ENCODE data around the gene GSPT1. TPM values are rescaled to one million over a fixed set of nuclear protein-coding genes. Genes with fewer than 3 reads are reported as not detected.

GSPT1 gene
- total and polyA plus RNA-seq, 2 experiments from 2014 or later, result 126 to 146 TPM

DNA sequence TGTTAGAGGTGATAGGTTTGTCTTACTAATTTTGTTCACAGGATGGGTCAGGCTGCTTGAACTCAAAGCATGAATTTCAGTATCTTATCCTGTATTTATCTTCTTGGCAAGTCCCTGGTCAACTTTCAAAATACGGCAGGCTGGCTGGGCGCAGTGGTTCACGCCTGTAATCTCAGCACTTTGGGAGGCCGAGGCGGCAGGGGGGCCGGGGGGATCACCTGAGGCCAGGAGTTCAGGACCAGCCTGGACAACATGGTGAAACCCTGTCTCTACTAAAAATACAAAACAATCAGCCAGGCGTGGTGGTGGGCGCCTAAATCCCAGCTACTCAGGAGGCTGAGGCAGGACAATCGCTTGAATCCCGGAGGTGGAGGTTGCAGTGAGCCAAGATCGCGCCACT, 39.5 kb downstream of the GSPT1 start (continued):
- TF ChIP-seq, protein P1, sequence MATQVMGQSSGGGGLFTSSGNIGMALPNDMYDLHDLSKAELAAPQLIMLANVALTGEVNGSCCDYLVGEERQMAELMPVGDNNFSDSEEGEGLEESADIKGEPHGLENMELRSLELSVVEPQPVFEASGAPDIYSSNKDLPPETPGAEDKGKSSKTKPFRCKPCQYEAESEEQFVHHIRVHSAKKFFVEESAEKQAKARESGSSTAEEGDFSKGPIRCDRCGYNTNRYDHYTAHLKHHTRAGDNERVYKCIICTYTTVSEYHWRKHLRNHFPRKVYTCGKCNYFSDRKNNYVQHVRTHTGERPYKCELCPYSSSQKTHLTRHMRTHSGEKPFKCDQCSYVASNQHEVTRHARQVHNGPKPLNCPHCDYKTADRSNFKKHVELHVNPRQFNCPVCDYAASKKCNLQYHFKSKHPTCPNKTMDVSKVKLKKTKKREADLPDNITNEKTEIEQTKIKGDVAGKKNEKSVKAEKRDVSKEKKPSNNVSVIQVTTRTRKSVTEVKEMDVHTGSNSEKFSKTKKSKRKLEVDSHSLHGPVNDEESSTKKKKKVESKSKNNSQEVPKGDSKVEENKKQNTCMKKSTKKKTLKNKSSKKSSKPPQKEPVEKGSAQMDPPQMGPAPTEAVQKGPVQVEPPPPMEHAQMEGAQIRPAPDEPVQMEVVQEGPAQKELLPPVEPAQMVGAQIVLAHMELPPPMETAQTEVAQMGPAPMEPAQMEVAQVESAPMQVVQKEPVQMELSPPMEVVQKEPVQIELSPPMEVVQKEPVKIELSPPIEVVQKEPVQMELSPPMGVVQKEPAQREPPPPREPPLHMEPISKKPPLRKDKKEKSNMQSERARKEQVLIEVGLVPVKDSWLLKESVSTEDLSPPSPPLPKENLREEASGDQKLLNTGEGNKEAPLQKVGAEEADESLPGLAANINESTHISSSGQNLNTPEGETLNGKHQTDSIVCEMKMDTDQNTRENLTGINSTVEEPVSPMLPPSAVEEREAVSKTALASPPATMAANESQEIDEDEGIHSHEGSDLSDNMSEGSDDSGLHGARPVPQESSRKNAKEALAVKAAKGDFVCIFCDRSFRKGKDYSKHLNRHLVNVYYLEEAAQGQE (IDR thresholded peaks at IDR 0.05; ENCODE audit: unreplicated experiment), result no peak

DNA sequence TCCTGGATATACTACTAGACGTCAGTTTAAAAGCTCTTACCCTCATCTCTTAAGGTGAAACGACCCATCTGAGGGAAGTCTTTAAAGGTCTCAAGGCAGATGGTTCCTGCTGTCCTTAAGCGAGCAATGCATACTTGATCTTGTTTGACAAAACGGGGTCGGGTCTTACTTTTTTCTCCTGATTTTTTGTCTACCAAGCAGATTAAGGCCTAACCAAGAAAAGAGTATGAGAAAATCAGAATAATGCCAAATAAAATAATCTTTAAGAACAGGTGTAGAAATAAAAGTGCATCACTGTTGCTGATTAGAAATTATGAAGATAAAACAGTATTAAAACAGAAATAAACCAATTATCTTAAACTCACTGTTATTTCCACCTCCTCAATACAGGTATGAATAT, 40.0 kb downstream of the GSPT1 start:
- Histone ChIP-seq H3K79me2 (replicated peaks; ENCODE audit: insufficient read depth) (no peaks in the 10 kb centered on the region), H3K9me2 (ENCODE audit: insufficient read depth) (no peaks in the 10 kb centered on the region), H3K27ac (ENCODE audit: low read depth) (no peak overlapping the region), H4K20me1 (replicated peaks; ENCODE audit: insufficient read depth) (peaks cover 10% of the 10 kb centered on the region), H3K4me3 (no peak overlapping the region), H3K4me1 (ENCODE audit: insufficient read depth) (no peaks in the 10 kb centered on the region), H3K4me2 (no peak overlapping the region), H3K27me3 (ENCODE audit: insufficient read depth) (no peaks in the 10 kb centered on the region), H3K36me3 (ENCODE audit: insufficient read depth) (peaks cover 40% of the 10 kb centered on the region), H2AFZ (no peak overlapping the region), H3F3A (replicated peaks; ENCODE audit: low read depth) (0 out of 2 replicates have a peak, but pooled peaks cover 2% of the 10 kb centered on the region)
- TF ChIP-seq POLR2AphosphoS5 (IDR thresholded peaks at IDR 0.05; ENCODE audit: low read depth) (no peak), NANOG (IDR thresholded peaks at IDR 0.05; ENCODE audit: borderline replicate concordance) (no peak), CREB1 (CRISPR knock-in tag; IDR thresholded peaks at IDR 0.05; ENCODE audit: low read depth) (no peak), EZH2 (IDR thresholded peaks at IDR 0.05; ENCODE audit: low read depth, unreplicated experiment) (no peak), ZNF114 (CRISPR knock-in tag; IDR thresholded peaks at IDR 0.05) (no peak), STAT1 (IDR thresholded peaks at IDR 0.05; ENCODE audit: unreplicated experiment) (no peak), EZH2phosphoT487 (IDR thresholded peaks at IDR 0.05; ENCODE audit: unreplicated experiment) (no peak)
- H3K36me3 Mint-ChIP-seq (ENCODE audit: low read depth), result peaks cover 56% of the 10 kb centered on the region
- peaks cover 1% of the 10 kb centered on the region for H3K27me3 Mint-ChIP-seq (ENCODE audit: insufficient read depth, low read depth, poor library complexity)
- no peak overlapping the region for H3K27ac Mint-ChIP-seq
- ATAC-seq (no peak), DNase-seq (ENCODE audit: low spot score) (no peak)
- H3K9me3 Mint-ChIP-seq, result no peaks in the 10 kb centered on the region
- H3K4me1 Mint-ChIP-seq, result peaks cover 4% of the 10 kb centered on the region; the same call in 1 of the 3 replicates
- no peak overlapping the region for H3K4me3 Mint-ChIP-seq

DNA sequence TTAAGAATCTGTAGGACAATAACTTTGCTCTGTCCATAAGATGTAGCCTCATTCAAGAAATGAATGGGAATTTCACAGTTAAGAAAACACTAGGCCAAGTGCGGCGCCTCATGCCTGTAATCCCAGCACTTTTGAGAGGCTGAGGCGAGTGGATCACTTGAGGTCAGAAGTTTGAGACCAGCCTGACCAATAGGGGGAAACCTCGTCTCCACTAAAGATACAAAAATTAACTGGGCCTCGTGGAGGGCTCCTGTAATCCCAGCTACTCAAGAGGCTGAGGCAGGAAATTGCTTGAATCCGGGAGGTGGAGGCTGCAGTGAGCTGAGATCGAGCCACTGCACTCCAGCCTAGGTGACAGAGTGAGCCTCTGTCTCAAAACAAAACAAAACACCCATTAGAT, 44.6 kb downstream of the GSPT1 start:
- Histone ChIP-seq H4K20me1 (replicated peaks; ENCODE audit: insufficient read depth) (no peaks in the 10 kb centered on the region; the same call in 1 of the 2 replicates), H3K27me3 (ENCODE audit: insufficient read depth) (no peaks in the 10 kb centered on the region), H3K4me3 (no peak overlapping the region), H3K36me3 (ENCODE audit: insufficient read depth) (peaks cover 22% of the 10 kb centered on the region), H3K27ac (ENCODE audit: low read depth) (peak overlapping the region; percentile 3; the same call in 1 of the 2 replicates), H3K4me1 (ENCODE audit: insufficient read depth) (no peaks in the 10 kb centered on the region), H3F3A (replicated peaks; ENCODE audit: low read depth) (no peaks in the 10 kb centered on the region), H2AFZ (no peak overlapping the region), H3K4me2 (no peak overlapping the region), H3K9me2 (ENCODE audit: insufficient read depth) (no peaks in the 10 kb centered on the region), H3K79me2 (replicated peaks; ENCODE audit: insufficient read depth) (no peaks in the 10 kb centered on the region)
- ATAC-seq, result peak; percentile 86
- peak; percentile 78 for DNase-seq (ENCODE audit: low spot score)
- TF ChIP-seq POLR2AphosphoS5 (IDR thresholded peaks at IDR 0.05; ENCODE audit: low read depth), result no peak
- TF ChIP-seq, protein P2, sequence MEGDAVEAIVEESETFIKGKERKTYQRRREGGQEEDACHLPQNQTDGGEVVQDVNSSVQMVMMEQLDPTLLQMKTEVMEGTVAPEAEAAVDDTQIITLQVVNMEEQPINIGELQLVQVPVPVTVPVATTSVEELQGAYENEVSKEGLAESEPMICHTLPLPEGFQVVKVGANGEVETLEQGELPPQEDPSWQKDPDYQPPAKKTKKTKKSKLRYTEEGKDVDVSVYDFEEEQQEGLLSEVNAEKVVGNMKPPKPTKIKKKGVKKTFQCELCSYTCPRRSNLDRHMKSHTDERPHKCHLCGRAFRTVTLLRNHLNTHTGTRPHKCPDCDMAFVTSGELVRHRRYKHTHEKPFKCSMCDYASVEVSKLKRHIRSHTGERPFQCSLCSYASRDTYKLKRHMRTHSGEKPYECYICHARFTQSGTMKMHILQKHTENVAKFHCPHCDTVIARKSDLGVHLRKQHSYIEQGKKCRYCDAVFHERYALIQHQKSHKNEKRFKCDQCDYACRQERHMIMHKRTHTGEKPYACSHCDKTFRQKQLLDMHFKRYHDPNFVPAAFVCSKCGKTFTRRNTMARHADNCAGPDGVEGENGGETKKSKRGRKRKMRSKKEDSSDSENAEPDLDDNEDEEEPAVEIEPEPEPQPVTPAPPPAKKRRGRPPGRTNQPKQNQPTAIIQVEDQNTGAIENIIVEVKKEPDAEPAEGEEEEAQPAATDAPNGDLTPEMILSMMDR (conservative IDR thresholded peaks at IDR 0.05; ENCODE audit: low read depth in 2 of 2), result peak; percentile 46 to 51
- peaks cover 1% of the 10 kb centered on the region for H3K27me3 Mint-ChIP-seq (ENCODE audit: insufficient read depth, low read depth, poor library complexity)
- H3K9me3 Mint-ChIP-seq, result no peaks in the 10 kb centered on the region
- H3K4me1 Mint-ChIP-seq, result peaks cover 4% of the 10 kb centered on the region; the same call in 1 of the 3 replicates
- H3K4me3 Mint-ChIP-seq, result no peak overlapping the region
- H3K27ac Mint-ChIP-seq, result peak overlapping the region; percentile 61
- peaks cover 37% of the 10 kb centered on the region for H3K36me3 Mint-ChIP-seq (ENCODE audit: low read depth)
